Jurkat, Clone E6-1 (cell line): ENCODE results near the gene MLST8.

Experiments
- DNase-seq: peaks from one replicate; pipeline ENCODE4 v3.0.0-alpha.2; 2011; ENCODE audit warnings: low read depth, low spot score
- H3K4me3 ChIP-seq: 2 replicates; pipeline ENCODE4 v1.5.1; 2011; ENCODE audit warnings: mild to moderate bottlenecking, low read length, control low read depth, moderate library complexity

Gene MLST8

GRCh38 chr16:2172688-2173335 lies 32.4 kb upstream of the MLST8 start:
- DNase-seq: no peak
- H3K4me3 ChIP-seq: no peak overlapping the region

DNA sequence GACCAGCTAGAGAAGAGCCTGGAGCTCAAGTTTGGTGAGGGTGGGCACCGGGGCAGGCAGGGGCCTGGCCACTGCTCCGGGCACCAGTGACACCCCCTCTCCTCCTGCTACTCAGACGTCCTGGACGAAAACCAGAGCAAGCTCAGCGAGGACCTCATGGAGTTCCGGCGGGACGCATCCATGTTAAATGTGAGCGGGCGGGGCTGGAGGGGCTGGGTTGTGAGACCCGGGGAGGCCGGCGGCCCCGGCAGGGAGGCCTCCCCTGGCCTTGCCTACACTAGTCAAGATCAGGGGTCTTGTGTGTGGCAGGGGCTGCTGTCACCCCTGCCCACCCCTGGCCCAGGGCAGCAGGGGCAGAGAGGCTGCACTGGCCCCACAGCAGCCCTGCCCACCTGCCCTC lies 31.9 kb upstream of the MLST8 start:
- no peak overlapping the region for H3K4me3 ChIP-seq
- no peak for DNase-seq

GRCh38 chr16:2173916-2174315 lies 31.3 kb upstream of the MLST8 start:
- no peak overlapping the region for H3K4me3 ChIP-seq

DNA sequence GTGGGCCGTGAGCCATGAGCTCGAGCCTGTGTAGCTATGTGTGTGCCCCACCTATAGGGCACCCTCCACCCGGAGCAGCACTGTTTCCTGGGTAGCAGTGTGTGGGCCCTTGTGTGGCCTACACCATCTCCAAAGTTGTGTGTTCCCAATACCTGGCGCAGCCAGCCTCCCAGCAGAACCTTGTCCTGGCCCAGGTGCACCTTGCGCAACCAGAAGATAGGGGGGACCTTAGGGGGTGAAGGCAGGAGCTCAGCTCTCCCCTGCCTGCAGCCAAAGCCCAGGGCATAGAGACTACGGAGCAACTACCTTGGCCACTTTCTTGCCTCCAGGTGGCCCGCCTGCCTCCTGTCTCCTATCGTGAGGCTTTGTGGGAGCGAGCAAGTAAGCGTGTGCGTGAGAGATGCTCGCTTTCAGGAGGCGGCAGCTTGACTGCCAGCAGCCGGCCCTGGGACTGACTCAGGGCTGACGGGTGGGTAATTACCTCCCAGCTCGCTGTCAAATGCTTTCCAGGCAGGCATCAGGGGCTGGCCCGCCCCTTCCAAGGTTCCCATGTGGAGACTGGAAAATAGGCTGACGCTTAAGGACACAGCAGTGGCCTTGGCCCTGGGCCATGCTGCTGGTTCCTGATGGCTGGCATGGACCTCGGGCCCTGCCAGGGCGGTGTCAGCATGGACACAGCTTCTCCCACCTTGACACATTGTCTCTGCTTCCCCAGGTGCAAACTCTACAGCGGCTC lies 30.7 kb upstream of the MLST8 start:
- H3K4me3 ChIP-seq: no peak overlapping the region
- DNase-seq: no peak

More at GRCh38 chr16:2173916-2174315, 31.3 kb upstream of the MLST8 start:
- DNase-seq: no peak

GRCh38 chr16:2175454-2175853 lies 29.8 kb upstream of the MLST8 start:
- no peak overlapping the region for H3K4me3 ChIP-seq

GRCh38 chr16:2176047-2176446 lies 29.2 kb upstream of the MLST8 start:
- H3K4me3 ChIP-seq: no peak overlapping the region
- DNase-seq: no peak

More at GRCh38 chr16:2175454-2175853, 29.8 kb upstream of the MLST8 start:
- no peak for DNase-seq

- H3K4me3 ChIP-seq: no peak overlapping the region
- DNase-seq: no peak
These were observed 28.2 kb upstream of the MLST8 start for GRCh38 chr16:2177101-2177500.

DNA sequence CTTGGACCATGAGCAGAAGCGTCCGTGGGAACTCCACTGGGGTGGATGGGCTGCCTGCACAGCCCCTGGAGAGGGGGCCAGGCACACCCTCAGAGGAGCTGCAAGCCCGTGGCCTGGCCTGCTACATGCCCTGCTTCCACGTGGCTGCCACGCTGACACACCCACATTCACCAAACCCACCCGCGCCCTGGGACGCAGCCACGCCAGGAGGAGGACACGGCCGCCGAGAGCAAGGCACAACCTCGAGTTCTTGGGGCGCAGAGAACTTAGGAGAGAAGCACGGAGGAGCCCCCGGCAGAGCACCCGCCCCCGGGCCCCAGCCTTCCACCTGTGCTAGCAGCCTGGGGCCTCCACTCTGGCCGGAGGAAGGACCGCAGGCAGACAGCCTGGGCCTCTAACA lies 27.7 kb upstream of the MLST8 start:
- no peak for DNase-seq
- no peak overlapping the region for H3K4me3 ChIP-seq

DNA sequence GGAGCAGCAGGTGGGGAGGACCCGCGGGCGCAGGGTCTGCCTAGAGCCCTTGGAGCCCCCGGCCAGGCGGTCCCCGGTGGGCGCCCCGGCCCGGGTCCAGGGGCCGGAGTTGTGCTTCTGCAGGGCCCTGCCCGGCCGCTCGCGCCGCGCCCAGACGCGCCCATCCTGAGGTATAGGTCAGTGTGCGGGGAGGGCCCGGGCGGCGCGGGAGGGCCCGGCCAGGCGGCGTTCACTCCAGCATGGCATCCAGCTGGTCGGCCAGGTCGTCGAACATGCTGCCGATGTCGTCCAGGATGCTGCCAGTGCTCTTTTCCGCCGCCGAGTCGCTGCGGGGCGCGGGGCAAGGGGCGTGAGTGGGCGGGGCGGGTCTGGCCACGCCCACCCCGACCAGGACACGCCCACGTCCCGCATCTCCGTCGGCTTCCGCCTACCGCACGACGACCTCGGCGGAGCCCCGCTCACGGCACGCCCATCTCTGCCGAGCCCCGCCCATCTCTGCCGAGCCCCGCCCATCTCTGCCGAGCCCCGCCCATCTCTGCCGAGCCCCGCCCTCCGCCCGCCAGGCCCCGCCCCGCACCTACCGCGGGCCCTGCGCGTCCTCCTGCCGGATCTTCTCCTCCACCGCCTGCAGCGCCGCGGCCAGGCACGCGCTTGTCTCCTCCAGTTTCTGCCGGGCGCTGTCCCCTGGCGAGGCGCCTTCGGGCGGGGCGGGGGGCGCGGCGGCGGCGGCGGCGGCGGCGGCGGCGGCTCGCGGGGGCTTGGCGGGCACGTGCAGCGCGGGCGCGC lies 26.7 kb upstream of the MLST8 start:
- no peak overlapping the region for H3K4me3 ChIP-seq
- DNase-seq: no peak

DNA sequence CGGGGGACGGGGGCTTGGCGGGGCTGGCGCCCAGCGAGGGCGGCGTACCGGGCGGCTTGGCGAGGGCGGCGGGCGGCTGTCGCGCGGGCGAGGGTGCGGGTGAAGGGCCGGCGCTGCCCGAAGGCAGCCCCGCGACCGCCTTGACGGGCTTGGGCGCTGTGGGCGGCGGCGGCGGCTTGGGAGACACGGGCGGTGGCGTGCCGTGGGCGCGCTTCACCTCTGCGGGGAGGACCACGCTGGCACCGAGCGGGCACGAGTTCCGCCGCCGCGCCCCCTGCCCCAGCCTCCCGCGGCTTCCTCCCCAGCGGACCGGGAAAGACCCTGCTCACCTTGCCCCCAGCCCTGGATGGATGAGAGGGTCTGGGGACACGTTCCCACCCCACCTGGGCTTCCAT lies 26.1 kb upstream of the MLST8 start:
- no peak for DNase-seq
- H3K4me3 ChIP-seq: no peak overlapping the region

- DNase-seq: no peak
- H3K4me3 ChIP-seq: no peak overlapping the region
These were observed 25.7 kb upstream of the MLST8 start for GRCh38 chr16:2179576-2179975.

DNA sequence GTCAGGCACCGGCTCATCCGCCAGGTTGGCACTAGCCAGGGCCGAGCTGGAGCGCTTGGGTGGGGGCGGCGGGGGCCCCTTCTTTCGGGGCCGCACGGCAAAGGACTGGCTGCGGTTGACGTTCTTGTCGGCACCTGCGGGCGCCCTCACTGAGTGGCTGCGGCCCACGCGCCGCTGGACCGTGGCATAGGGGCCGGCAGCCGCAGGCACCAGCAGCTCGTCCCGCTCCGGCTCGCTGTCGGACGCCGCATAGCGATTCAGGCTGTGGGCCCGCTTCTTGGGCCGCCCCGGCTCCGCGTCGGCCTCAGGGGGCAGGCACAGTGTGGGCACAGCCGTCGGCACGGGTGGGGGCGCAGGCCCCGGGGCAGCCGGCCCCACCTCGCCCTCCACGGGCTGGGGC lies 24.8 kb upstream of the MLST8 start:
- no peak for DNase-seq
- H3K4me3 ChIP-seq: no peak overlapping the region

GRCh38 chr16:2180962-2181923 lies 24.0 kb upstream of the MLST8 start:
- no peak overlapping the region for H3K4me3 ChIP-seq
- no peak for DNase-seq

GRCh38 chr16:2181952-2182351 lies 23.3 kb upstream of the MLST8 start:
- H3K4me3 ChIP-seq: no peak overlapping the region
- DNase-seq: no peak

- no peak for DNase-seq
- no peak overlapping the region for H3K4me3 ChIP-seq
These were observed 21.6 kb upstream of the MLST8 start for GRCh38 chr16:2183671-2184070.

- no peak overlapping the region for H3K4me3 ChIP-seq
- no peak for DNase-seq
These were observed 20.9 kb upstream of the MLST8 start for GRCh38 chr16:2184346-2184745.

DNA sequence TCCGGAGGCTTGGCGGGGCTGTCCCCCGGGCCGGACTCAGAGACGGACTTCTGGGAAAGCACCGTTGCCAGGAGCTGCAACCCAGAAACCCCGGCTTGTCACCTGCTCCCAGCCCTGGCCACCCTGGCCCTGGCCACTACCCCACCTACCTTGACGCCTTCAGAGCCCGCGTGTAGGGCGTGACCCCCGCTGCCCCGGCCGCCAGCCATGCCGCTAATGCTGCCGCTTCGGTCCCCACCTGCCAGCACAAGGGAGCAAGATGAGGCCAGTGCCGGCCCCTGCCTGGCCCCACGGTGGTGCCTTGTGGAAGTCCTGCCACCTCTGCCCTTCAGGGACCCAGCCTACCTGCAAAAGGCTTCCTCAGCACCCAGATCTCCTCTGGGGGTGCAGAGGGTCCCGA lies 20.3 kb upstream of the MLST8 start:
- DNase-seq: no peak

GRCh38 chr16:2186064-2186463 lies 19.2 kb upstream of the MLST8 start:
- no peak overlapping the region for H3K4me3 ChIP-seq
- DNase-seq: no peak

More for the DNA sequence above, 20.3 kb upstream of the MLST8 start:
- H3K4me3 ChIP-seq: no peak overlapping the region

GRCh38 chr16:2186505-2186904 lies 18.7 kb upstream of the MLST8 start:
- DNase-seq: no peak
- no peak overlapping the region for H3K4me3 ChIP-seq
